ENCODE results near the gene ANKRD11. TPM values are rescaled to one million over a fixed set of nuclear protein-coding genes. Genes with fewer than 3 reads are reported as not detected.

Gene ANKRD11
- total RNA-seq, 1 donor from 2014 or later: 165 TPM

DNA sequence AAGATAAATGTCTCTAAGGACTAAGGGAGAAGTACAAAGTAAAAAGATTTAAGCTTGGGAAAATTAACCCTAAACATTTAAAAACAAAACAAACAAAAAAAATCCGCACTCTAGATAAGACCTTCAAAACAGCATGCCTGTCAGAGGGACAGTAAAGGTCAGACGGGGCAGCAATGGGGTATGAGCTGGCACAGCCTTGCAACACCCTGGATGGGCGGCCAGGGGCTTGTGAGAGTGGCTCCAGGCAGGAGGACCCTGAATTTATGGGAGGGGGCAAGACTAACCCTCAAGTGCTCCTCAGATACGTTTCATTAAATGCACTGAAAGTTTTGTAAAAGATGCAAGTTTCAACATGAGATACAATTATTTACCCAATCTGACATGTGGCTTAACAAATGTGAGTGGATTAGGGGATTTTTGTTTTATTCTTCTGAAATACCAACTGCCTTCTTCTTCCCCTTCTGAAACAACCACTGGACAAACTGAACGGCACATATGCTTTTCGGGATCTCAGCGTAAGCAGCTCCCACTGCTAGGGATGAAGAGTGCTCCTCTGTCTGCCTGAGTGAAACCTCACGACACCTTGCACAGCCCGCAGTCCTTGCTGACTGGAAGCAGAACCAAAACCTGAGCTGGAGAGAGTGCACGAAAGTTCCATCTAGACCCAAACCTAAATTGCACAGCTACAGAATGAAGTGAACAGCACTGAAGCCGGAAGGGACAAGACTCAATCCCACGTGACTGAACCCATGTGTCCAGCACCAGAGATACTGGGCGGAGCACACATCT, 128.4 kb downstream of the ANKRD11 start:
- no peak for DNase-seq (ENCODE audit: low spot score)
- Mint-ChIP-seq H3K4me3 (ENCODE audit: unreplicated experiment) (peak overlapping the region; percentile 56), H3K4me1 (ENCODE audit: unreplicated experiment) (peaks cover 56% of the 10 kb centered on the region), H3K27ac (ENCODE audit: unreplicated experiment) (peak overlapping the region; percentile 74), H3K9me3 (ENCODE audit: unreplicated experiment) (no peaks in the 10 kb centered on the region), H3K27me3 (ENCODE audit: unreplicated experiment) (peaks cover 9% of the 10 kb centered on the region), H3K36me3 (ENCODE audit: low read depth, unreplicated experiment) (peaks cover 7% of the 10 kb centered on the region)
- TF ChIP-seq CTCF (IDR thresholded peaks at IDR 0.05; ENCODE audit: unreplicated experiment): no peak

DNA sequence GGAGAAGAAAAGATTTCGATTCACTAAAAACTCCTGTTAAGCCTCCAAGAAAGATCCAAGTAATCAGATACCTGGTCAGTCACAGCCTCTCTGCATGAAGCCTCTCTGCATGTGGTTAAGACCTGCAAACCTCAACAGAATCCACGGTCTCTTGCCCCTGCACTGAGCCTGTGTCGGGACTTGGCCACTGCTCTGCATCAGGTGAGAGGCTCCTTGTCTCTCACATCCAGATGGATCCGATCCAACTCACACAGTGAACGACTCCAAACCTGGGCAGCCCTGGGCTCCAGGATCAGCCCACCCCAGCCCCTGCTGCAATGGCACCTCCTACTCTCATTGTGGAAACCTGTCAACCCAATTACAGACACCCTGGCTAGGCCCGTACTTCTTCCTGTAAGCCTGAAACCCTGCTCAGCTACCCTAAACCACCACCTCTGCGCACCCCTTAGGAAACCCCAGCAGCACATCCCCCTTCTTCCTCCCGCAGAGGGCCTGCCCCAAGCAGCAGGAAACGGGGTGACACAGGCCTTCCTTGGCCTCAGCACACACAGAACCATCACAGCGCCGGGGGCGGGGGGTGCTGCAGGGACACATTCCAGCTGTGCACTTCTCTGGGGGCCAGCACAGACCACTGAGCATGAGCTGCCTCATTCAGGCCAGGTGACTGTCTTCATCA, 129.5 kb downstream of the ANKRD11 start:
- Mint-ChIP-seq H3K9me3 (ENCODE audit: unreplicated experiment) (no peaks in the 10 kb centered on the region), H3K27ac (ENCODE audit: unreplicated experiment) (peak overlapping the region; percentile 74), H3K4me1 (ENCODE audit: unreplicated experiment) (peaks cover 56% of the 10 kb centered on the region), H3K27me3 (ENCODE audit: unreplicated experiment) (peaks cover 10% of the 10 kb centered on the region), H3K36me3 (ENCODE audit: low read depth, unreplicated experiment) (no peaks in the 10 kb centered on the region), H3K4me3 (ENCODE audit: unreplicated experiment) (peak overlapping the region; percentile 56)
- DNase-seq (ENCODE audit: low spot score): no peak
- TF ChIP-seq CTCF (IDR thresholded peaks at IDR 0.05; ENCODE audit: unreplicated experiment): no peak

DNA sequence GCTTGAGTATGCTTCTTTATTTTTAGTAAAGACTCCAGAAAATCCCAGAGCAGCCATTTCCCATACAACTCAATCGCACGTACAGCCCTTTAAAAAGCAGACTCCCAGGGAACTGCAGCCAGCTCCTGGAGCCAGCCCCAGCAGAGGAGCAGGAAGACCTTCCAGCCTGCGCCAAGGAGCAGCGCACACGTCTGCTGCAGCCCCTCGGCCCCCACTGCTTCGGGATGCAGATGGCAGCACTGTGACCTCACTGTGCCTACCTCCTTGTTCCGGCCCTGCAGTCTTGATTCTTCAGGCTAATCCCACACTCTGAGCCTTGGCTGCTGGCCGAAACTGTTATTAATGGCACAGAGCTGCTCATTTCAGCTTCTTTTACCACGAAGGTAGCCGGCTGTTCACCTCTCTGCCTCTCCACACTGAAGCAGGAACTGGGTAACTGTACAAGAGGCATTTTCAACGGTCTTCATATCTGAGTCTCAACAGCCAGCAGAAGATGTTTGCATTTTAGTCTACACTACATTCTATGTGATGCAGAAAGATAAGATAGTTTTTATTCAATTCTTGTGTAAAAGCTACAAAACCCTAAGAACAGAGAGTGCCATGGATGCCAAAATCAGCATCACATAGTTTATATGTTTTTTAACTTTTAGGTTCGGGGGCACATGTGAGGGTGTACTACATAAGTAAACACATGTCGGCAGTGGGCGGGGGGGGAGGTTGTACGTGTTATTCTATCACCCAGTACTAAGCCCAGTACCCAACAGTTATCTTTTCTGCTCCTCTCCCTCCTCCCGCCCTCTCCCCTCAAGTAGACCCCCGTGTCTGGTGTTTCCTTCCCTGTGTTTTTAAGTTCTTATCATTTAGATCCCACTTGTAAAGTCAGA, 130.9 kb downstream of the ANKRD11 start:
- no peaks in the 10 kb centered on the region for H3K9me3 Mint-ChIP-seq (ENCODE audit: unreplicated experiment)
- no peaks in the 10 kb centered on the region for H3K36me3 Mint-ChIP-seq (ENCODE audit: low read depth, unreplicated experiment)
- TF ChIP-seq CTCF (IDR thresholded peaks at IDR 0.05; ENCODE audit: unreplicated experiment): no peak
- no peak overlapping the region for H3K4me3 Mint-ChIP-seq (ENCODE audit: unreplicated experiment)
- no peak for DNase-seq (ENCODE audit: low spot score)
- peaks cover 62% of the 10 kb centered on the region for H3K4me1 Mint-ChIP-seq (ENCODE audit: unreplicated experiment)
- no peak overlapping the region for H3K27ac Mint-ChIP-seq (ENCODE audit: unreplicated experiment)
- H3K27me3 Mint-ChIP-seq (ENCODE audit: unreplicated experiment): peaks cover 7% of the 10 kb centered on the region

DNA sequence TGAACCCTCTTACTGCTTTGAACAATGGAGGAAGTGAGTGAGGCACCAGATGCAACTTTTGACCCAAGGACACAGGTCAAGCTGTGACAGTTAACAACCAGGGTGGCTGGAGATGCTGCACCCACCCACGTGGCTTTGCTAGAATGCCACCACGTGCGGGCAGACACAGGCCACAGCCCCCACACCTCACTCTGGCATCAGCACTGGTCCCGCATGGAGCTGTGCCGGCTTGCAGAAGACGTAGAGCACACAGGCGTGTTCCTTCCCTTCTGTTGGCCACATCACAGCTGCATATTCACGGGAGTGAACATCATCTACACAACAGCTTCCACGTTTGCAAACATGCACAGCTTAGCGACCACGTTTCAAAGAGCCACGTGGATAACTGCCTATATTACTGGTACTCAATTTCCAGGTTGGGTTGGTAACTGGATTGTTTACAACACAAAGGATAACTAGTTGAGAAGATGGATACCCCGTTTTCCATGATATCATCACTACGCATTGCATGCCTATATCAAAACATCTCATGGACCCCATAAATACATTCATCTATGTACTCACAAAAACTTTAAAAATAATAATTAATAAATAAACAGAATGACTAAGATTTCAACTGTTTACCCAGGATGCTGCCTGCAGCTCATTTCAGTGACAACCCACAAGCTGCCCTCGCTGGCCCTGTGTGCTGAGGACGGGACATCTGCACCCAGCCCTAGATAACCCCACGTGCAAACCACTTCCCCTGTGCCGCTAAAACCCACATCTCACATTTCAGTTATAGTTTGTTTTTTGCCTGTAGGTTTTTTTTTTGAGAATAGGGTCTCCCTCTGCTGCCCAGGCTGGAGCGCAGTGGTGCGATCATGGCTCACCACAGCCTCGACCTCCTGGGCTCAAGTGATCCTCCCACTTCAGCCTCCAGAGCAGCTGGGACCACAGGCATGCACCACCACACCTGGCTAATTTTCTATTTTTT, 132.0 kb downstream of the ANKRD11 start:
- Mint-ChIP-seq H3K9me3 (ENCODE audit: unreplicated experiment) (no peaks in the 10 kb centered on the region), H3K27ac (ENCODE audit: unreplicated experiment) (no peak overlapping the region), H3K4me3 (ENCODE audit: unreplicated experiment) (no peak overlapping the region), H3K4me1 (ENCODE audit: unreplicated experiment) (peaks cover 58% of the 10 kb centered on the region), H3K27me3 (ENCODE audit: unreplicated experiment) (peaks cover 8% of the 10 kb centered on the region), H3K36me3 (ENCODE audit: low read depth, unreplicated experiment) (no peaks in the 10 kb centered on the region)
- no peak for DNase-seq (ENCODE audit: low spot score)
- no peak for TF ChIP-seq CTCF (IDR thresholded peaks at IDR 0.05; ENCODE audit: unreplicated experiment)
